ENCODE results near the gene RWDD4. TPM values are rescaled to one million over a fixed set of nuclear protein-coding genes. Genes with fewer than 3 reads are reported as not detected.
"Not testable (repeated sequence)": the region's sequence is repeated elsewhere in the genome, so short reads cannot be mapped to it uniquely, and the experiment has no call there.

The RWDD4 gene
- polyA plus RNA-seq, 5 donors: 27.8 to 36.9 (median 31.3) TPM

DNA sequence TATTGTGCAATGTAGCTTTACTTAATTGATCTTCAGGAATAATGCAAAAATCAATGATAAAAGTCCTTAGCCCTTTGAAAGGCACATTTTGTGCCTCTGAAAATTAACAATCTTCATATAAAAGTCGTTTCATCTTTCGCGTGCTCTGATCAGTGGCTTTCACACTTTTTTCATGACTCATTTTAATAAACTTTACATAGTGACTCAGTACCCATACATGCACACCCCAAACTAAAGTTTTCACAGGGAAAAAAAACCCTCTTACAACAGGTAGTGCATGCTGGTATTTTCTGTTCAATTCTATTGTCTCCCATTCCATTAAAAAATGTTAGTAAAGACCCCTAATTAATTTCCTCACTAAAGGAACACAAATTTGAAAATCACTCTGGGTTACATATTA is 21.5 kb downstream of the RWDD4 start:
- no peak for DNase-seq

DNA sequence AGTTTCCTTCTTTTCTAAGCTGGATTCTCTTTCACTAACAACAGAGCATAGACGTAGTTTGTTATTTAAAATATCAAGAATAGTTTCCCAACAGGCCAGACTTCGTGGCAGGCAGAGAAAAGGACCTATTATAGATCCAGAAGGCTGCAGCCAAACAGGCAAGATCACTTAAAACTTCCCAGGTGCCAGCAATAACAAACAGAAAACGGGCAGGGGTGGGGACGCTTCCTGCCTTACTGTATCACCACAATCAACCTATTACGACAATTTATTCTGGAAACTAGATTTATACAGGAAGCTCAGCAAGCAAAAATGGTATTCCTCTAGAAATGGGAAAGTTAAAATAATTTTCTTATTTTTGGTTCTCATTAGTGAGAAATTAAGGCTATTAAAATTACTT is 22.1 kb downstream of the RWDD4 start:
- DNase-seq: no peak

DNA sequence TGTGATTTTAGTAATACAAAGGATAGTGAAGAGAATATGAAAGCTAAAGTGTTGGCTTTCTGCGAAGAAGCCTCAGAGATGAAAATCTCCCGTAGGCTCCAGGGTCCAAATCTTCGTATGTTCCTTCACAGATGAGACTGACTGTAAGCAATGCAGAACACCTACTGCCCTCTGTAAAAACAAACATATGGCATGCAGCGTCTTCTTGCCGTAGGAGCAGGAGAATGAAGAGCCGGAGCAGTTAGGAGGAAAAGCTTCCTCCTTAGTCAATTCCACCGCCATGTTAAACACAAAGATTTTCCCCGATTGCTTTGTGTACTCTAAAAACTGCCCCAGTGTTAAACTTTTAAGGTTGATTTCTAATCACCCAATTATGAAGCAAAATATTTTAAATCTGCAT is 22.5 kb downstream of the RWDD4 start:
- no peak for DNase-seq

DNA sequence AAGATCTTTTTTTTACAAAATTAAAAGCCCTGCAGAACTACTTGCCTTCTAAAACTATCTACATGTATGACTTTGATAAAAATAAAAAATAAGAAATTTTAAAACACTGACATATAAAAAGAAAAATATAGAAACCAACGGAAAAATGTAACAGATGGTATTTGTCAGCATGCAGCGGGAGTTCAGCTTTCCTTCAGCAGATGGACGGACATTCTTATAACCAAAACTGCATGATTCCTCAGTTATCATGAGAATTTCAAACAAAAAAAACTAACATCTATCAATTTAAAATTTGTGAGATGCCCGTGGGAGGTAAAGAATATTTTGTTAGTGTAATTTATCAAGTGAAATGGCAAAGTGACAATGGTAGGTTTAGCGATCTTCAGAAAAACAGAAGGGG is 23.2 kb downstream of the RWDD4 start:
- no peak for DNase-seq

DNA sequence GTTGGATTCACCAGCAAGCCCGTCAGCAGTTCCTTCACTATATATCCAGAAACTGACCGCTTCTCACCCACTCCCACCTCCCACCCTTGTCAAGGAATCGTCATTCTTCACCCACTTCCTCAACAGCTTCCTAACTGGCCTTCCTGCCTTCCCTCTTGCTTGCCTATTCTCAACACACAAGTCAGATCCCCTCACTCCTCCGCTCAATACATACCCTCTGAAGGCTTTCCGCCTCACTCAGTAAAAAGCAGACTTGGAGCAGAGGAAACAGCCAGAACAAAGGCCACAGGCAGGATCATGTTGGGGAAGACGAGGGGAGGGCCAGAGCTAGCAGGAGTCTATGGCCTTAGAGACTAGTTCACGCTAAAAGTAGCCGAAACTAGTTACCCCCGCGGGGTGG is 23.7 kb downstream of the RWDD4 start:
- DNase-seq: peak in 1 of 2 donors; percentile 34

DNA sequence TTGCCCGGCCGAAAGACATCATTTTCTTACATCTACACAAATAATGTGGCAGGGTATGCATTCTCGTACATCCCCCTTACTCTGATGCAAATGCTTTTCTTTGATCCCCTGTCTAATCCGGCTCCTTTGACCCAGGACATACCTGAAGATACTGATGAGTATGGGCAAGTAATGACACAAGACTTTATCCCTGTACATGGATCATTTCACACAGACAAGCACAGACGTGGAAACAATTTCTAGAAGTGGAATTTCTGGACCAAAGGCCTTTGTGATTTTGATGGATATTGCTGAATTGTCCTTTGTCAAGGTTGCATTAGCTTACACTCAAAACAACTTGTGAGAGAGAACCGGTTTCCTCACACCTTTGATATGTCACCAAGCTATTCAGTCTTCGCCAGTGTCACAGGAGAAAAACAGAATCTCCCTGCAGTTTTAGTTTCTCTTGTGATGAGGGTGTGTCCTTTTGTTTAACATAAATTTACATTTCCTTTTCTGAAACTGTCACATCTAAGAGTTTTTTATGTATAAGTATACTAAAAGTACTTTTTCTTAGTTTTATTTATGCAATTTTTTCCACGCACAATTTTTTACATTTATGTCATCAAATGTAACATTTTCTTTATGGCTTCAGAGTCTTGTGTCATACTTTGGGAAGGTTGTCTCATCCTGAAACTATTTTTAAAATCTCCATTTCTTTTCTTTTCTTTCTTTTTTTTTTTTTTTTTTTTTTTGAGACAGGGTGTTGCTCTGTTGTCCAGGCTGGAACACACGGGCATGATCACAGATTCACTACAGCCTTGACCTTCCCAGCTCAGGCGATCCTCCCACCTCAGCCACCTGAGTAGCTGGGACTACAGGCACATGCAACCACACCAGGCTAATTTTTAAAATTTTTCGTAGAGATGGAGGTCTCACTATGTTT is 25.2 kb downstream of the RWDD4 start:
- no peak for DNase-seq

DNA sequence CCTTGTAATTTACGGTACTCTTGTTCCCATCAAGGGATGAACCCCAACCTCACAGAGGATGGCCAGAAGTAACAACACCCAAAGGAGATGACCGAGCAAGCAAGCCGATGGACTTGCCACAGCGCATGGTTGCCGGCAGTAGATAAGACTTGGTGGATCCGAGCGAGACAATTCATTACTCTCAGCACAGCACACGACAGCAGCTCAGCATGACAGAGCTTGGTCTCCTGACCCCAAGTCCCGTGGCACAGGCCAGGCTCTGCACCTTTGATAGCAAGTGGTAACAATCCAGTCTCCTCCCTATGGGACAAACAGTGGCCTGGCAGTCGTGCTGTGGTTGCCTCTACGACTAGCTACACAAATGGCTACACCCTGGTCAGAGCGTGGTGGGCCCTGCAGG is 26.3 kb downstream of the RWDD4 start:
- DNase-seq: no peak

DNA sequence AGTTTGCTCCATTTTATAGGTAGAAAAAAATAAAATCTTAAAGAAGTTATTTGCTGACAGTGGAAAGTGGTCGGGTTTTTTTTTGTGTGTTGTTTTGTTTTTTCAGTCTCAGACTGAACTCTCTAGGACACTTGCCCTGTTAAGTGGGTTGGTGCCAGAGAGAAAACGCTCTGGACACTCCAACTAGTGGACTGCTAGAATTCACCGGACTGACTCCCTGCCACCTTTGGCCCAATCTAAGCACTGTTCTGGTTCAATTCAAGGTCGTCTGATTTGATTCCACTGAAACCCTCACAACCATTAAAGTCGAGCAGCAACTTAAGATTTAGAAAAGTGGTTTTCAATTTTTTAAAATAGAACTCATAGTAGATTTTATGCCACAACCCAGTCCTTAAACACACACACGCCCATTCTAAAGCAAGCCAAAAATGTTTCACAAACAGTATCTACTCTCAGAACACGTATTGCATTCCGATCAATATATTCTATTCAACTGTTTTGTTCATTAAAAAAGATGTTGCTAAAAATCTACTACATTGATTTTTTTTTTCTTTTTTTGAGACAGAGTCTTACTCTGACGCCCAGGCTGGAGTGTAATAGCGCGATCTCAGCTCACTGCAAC is 27.3 kb downstream of the RWDD4 start:
- no peak for DNase-seq

DNA sequence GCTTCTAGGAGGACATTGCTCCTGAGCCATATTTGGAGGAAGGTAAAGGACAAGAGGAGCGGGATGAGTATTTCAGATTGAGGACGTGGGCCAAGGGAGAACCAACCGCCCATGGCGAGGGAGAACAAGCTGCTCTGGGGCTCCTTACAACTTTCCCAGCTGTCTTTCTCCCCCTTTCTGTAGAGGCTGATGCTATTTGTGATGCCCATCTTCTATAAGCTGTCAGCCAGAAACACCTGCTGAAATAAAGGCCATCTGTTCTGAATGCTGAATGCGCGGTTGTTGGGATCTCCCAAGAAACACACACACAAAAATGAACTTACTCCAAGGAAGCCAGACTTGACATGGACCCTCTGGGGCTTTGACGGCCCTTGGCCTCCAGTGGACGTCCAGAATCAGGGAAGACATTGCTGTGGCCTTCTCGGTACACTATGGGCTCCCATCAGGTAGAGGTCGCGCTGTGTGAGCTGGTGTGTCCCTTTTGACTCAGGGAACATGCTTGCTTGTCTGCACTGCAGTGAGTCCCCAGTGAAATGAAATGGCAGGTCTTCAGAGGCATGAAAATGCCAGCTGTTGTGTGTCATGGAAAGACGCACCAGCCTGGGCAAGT is 30.9 kb downstream of the RWDD4 start:
- DNase-seq: no peak

DNA sequence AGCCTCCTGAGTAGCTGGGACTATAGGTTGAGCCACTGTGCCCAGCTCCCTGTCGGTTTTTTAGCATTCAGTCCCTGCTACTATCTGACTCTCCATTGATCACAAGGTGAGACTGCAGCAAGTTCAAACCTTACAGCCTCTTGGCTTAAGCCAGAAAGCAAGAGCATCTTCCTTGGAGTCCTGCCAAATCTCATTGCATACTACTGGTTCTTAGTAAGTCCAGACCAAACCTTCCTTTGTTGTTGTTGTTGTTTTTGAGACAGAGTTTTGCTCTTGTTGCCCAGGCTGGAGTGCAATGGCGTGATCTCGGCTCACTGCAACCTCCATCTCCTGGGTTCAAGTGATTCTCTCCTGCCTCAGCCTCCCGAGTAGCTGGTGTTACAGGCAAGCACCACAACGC is 31.7 kb downstream of the RWDD4 start:
- not testable (repeated sequence) for DNase-seq

DNA sequence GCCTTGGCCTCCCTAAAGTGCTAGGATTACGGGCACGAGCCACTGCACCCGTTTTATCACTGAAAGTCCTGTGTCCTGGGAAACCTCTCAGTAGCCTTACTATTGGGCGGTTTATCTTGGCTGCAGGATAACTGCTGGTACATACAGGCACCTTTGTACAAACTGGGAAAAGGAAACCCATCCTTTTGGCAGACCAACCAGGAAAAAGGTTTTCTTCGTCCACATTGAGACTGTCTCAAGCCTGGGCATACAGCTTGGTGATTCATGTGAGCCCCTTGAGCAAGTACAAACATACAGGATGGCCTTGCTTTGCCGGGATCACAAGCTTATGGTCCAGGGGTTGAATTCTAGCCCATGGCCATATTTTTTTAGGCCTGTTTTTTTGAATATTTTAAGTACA is 32.8 kb downstream of the RWDD4 start:
- no peak for DNase-seq

DNA sequence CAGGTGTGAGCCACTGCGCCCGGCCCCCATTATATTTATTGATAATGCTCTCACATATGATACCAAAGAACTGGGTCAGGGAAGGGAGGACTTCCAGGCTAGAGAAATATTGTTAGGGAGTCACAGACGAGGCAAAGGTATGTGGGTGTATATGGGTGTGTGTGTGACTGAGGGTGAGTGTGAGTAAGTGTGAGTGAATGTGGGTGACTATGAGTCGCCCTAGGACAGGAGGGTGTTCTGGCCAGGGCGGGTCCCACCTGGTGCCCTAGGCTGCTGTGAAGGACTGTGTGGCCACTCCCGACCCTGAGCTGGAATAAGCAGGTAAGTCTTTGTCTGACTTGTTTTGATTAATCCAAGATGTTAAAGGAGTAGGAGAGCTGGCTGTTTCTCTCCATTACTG is 34.4 kb downstream of the RWDD4 start:
- no peak for DNase-seq

DNA sequence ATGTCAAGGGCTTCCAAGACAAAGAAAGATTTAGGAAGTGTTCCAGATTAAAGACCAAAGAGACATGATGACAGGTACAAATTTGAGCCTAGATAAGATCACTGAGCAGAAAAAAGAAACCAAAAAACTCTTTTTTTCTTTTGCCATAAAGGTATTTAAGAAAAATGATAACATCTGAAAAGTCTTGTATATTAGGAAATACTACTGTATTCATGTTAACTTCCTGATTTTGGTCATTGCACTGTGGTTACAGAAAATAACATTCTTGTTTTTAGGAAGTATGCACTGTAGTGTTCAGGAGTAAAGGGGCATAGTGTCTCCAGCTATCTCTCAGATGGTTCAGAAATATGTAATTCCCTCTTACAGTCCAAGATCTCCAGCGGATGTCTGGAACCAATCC is 37.1 kb downstream of the RWDD4 start:
- DNase-seq: no peak

DNA sequence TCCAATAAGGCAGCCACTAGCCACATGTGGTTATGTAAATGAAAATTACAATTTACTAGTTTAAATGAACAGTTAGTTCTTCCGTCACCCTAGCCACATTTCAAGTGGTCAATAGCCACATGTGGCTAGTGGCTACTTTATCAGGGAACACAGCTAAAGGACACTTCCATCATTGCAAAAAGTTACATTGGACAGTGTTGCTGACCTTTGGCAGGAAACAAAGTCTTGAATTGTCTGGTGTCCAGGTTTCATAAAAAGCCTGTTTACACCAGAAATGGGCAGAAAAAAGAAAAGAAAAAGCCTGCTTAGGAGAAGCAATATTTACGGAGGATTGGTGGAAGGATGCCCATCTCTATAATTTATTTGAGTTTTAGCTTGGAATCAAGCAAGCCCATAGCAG is 38.6 kb downstream of the RWDD4 start:
- DNase-seq: no peak

DNA sequence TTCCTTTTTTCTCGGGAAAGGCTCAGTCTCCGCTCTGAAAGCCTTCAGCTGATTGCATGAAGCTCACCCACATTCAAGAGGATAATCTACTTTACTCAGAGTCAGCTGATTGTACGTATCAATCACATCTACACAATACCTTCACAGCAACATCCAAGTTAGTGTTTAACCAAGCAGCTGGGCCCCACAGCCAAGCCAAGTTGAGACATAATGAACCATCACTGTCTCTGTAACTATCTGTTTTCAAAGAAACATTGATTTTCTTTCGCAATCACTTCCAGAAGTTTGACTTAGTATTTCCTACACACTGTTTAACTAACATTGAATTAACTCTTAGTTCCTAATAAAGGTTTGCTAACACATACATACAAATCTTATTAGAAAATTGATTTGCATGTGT is 40.3 kb downstream of the RWDD4 start:
- DNase-seq: peak; percentile 20 to 33

DNA sequence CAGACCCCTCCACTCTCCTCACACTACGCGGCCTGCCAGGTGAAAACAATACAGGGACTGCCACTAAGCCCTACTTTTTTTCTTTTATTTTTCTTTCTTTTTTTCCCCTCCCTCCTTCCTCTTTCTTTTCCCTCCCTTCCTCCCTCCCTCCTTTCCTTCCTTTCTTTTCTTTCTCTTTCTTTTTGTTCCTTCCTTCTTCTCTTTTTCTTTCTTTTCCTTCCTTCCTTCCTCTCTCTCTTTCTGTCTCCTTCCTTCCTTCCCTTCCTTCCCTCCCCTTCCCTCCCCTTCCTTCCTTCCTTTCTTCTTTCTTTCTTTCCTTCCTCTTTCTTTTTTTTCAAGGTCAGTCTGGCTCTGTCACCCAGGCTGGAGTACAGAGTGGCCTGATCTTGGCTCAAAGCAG is 41.9 kb downstream of the RWDD4 start:
- DNase-seq: no peak

DNA sequence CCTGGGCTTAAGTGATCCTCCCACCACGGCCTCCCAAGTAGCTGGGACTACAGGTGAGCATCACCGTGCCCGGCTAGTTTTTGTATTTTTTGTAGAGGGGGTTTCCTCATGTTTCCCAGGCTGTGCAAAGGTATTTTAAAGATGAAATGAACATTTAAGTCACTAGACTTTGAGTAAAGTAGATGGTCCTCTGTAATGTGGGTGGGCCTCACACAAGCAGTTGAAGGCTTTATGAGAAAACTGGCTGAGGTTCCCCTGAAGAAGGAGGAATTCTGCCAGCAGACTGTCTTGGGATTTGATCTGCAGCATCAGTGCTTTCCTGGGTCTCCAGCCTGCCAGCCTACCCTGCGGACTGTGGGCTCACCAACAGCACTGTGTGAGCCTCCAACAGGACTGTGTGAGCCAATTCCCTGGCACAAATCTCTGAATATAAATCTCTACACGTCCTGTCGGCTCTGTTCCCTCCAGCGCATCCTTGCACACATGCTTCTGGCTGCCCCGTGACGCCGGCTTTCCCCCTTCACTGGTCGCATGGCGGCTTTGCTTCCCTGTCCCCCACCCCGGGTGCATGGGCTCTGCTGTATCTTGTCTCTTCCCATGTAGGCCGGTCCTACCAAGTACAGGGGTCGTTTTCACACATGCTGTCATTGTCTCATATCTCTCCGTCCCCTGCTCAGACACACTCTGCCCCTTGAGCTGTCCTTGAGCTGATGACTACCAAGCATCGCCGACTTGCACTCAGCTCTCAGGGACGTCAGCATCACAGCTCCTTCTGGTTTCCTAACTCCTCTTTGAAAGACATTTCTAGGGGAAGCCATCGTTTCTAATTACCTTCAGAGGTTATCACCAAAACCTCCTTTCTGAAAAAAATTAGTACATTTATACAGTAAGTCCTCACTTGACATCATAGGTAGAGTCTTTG is 46.4 kb downstream of the RWDD4 start:
- no peak for DNase-seq

DNA sequence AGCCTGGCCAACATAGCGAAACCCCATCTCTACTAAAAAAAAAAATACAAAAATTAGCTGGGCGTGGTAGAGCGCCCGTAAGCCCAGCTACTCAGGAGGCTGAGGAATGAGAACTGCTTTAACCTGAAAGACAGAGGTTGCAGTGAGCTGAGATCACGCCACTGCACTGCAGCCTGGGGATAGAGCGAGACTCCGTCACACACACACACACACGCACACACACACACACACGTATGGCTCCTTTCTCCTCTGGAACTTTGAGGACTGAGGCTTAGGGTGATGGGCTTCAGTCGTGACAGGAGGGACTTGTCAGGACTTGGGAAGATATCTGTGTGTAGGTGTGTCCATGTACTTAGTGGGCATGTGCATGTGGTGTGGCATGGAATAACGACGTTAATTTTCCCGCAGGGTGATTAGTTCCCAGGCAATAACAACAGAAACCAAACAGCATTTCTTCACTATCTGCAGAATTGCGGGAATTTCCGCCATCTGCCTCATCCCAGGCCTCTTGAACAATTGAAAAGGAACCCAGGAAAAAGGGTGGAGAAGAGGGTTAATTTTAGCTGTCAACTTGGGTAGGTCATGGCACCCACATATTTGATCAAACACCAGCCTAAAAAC is 47.7 kb downstream of the RWDD4 start:
- DNase-seq: no peak

DNA sequence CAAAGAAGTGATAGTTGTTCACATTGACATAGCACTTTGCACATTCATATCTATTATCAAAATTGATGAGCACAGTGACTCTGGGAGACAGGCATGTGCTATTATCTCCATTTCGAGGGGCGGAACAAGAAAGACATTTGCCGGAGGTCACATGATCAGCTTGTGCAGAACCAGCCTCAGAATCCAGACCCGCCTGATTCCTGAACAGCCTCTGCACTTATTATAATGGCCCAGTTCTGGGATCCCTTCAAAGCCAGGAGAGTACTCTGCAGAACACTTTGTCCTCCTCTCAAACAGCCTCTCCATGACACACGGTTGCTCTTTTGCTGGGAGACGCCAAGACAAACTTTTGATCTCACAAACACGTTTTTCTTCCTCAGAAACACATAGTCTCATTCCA is 48.4 kb downstream of the RWDD4 start:
- no peak for DNase-seq

DNA sequence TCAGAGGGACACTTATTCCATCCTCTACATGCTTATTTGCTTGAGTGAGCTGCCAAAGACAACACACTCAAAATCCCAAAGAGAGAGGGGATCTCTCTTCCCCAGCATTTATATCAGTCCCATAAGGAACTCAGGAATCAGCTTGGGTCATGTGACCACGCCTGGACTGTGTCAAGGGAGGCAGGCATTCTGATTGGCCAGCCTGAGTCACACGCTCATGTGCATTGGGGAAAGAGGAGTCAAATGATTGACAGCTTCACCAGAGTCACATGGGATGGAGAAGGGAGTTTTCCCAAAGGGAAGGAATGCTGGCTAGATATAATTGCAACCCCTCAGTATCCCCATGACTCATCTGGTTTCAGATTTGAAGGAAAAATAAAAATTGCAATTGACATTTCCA is 49.0 kb downstream of the RWDD4 start:
- no peak for DNase-seq

DNA sequence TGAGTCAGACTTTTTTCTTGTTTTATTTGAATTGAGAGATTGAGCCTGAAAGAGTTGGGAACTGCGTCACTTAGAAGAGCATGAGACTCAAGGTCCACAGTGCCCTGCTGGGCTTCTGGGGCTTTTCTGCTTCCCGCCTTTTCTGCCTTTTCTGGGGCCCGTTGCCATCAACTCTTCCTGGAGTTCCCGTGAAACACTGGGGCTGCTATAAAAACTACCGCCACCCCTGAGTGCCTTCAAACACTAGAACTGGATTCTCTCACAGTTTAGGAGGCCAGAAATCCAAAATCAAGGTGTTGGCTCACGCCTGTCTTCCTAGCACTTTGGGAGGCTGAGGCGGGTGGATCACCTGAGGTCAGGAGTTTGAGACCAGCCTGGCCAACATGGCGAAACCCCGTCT is 49.8 kb downstream of the RWDD4 start:
- DNase-seq: no peak

DNA sequence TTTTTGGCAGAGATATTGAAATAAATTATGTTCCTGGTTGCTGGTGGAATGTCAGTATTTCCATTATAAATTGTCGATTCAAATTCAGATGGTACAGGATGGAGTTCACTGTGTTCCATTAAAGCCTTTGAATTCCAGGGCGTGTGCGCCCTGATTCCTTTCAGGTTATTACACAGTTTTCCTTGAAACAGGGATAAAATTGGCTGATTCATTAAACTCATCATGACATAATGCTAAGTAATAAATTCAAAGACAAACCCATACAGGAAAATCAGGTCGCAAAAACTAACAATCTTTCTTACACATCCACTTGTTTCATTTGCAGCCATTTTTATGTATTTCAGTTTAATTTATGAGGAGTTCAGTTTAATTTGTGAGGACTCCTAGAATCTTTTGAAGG is 51.1 kb downstream of the RWDD4 start:
- no peak for DNase-seq
